Frontal cortex (tissue), 4 donors: ENCODE data around the gene KRTAP27-1. TPM values are rescaled to one million over a fixed set of nuclear protein-coding genes. Genes with fewer than 3 reads are reported as not detected.

ENCODE experiments used
- DNase-seq, 2 donors: peaks; one replicate each; pipeline ENCODE4 v3.0.0; 2012; ENCODE audit warnings: low spot score in 2 of 2
- FAIRE-seq: peaks from 2 replicates; lab custom pipeline; 2012; peaks lifted over from hg19 to GRCh38; lab: Jason Lieb, UNC
- total RNA-seq: library from RNA; depleted of rRNA; stranded (reverse); fragments of >200 nt; gene quantifications from one replicate; pipeline ENCODE4 v1.2.3, GENCODE V29; 2014
- donor health status: control.
- donor health status: control.
- donor health status: control.

Gene KRTAP27-1, protein sequence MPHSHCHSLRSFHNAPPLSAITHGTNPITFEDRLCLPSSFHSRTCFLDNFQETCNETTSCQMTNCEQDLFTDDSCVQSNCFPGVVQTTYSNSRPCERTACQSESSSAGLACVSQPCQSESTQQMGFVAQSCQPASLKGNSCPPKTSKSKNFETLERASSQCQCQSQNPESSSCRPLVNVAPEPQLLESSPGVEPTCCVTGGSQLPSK
- not detected for total RNA-seq

DNA sequence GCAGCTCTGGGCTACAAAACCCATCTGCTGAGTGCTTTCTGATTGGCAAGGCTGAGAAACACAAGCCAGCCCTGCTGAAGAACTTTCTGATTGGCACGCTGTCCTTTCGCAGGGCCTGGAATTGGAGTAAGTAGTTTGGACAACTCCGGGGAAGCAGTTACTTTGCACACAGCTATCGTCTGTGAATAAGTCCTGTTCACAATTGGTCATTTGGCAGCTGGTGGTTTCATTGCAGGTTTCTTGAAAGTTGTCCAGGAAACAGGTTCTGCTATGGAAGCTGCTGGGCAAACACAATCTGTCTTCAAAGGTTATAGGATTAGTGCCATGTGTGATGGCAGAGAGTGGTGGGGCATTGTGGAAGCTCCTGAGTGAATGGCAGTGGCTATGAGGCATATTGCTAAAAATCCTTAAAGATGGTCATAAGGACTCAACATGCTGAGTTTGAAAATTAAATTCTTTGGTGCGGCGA lies at the start of gene KRTAP27-1:
Gene KRTAP27-1, minus strand, starts transcription at position 419 of the 469 bp plus-strand sequence. Its CDS starts 26 bp downstream, at position 393.
- DNase-seq = no peak

DNA sequence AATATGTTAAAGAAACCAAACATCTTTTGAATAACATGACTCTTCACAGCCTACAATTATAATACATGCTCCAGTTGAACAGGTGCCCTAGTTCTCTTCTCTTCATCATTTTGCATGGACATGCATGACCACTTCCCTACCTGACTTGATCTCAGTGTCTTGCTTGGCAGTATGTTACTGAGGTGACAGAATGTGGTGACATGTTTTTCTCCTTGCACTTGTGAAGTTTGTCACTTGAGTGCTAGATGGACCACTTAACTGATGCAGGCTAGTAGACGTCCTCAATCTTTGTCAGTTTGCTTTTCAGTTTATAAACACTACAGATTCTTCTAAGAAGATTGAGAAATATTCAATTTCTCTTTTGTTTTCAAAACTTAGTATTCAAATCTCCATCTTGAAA lies 44.7 kb upstream of the KRTAP27-1 start:
- FAIRE-seq = no peak
- no peak for DNase-seq

More for the DNA sequence above, at the start of gene KRTAP27-1:
- FAIRE-seq = no peak

DNA sequence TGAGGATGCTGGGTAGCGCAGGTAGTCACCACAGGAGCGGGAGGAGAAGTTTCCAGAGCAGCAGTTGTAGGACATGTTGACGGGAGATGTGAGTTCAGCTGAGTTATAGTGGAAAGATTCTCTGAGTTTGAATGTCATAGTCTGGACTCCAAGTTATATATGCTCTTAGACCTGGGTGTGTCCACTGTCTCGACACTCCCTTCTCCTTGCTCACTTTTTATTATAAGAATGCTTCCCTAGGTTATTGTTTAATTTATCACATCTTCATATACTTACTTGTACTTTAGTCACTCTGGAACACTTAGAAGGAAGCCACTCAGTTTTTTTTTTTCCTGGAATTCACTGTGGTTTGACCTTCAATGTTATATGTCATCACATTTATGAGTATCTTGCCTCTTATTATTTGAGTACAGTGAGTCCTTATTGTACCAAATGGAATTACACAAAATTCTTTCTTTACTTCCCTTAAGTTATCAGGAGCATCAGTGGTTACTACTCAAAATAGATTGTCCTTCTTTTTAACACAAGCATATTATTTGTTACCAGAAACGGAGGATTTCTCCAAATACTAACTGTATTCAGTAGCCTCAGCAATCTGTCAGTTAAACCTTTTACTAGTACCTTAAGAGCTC lies 34.8 kb upstream of the KRTAP27-1 start, which contains the start of gene KRTAP13-2:
Gene KRTAP13-2, minus strand, starts transcription at position 133 of the 632 bp plus-strand sequence. Its CDS starts 58 bp downstream, at position 75.
- FAIRE-seq (no peak), DNase-seq (no peak)

GRCh38 chr21:30355906-30356305 lies 18.4 kb upstream of the KRTAP27-1 start:
- DNase-seq = no peak
- no peak for FAIRE-seq

DNA sequence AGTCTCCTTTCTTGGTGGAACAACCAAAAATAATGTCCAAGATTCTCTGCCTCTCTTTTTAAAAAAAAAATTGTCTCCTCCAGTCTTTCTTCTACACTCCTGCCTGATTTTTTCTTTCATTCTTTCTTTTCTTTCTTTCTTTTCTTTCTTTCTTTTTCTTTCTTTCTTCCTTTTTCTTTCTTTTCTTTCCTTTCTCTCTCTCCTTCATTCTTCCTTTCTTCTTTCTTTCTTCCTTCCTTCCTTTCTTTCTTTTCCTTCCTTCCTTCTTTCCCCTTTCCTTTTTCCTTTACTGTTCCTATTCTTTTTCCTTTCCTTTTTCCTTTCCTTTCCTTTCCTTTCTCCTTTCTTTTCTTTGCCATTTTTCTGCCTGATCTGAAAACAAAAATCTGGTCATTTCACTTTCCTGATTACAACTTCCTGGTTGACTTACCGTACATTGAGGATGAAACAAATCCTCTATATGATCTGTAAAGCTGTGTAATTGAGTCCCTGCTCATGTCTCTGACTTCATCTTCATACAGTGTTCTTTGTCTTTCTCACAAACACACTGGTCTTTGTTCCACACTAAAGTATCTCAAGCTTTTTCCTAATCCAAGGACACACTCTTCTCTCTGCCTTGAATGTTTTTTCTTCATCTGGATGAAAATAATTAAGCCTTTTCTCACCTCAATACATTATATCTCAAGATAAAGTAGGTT lies 17.0 kb upstream of the KRTAP27-1 start:
- DNase-seq (no peak), FAIRE-seq (no peak)

GRCh38 chr21:30351534-30351933 lies 14.0 kb upstream of the KRTAP27-1 start:
- peak; percentile 64 for FAIRE-seq
- no peak for DNase-seq

GRCh38 chr21:30349572-30349971 lies 12.1 kb upstream of the KRTAP27-1 start:
- FAIRE-seq = no peak
- no peak for DNase-seq

- DNase-seq (no peak), FAIRE-seq (no peak)
These were observed 11.0 kb upstream of the KRTAP27-1 start, which contains the start of gene KRTAP23-1 for GRCh38 chr21:30348506-30348905. KRTAP23-1 (minus strand) TSS chr21:30348606; CDS start chr21:30348606, 0 bp downstream.

GRCh38 chr21:30345014-30345413 lies 7.5 kb upstream of the KRTAP27-1 start:
- DNase-seq = no peak
- no peak for FAIRE-seq

- peak in 1 of 2 donors; percentile 8 for DNase-seq
- no peak for FAIRE-seq
These were observed 3.5 kb upstream of the KRTAP27-1 start for GRCh38 chr21:30340714-30341573.

DNA sequence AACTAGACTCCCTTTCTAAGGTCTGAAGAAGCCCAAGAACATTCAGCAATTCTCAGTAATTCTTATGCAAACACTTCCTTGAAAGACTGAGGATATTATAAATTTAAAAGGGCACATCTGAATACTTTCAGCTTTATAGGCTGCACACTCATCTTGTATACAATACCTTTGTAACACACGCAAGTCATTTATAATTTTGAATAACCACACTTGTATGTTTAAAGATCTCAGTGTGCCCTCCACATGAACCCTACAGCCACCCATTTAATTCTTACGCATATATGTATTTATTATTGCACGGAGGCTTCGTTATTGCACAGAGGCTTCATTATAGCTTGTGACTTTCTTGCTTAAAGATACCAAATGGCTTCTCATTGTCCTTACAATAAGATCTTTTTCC lies 1.2 kb upstream of the KRTAP27-1 start:
- FAIRE-seq (no peak), DNase-seq (no peak)

- FAIRE-seq (no peak), DNase-seq (no peak)
These were observed 278 bp upstream of the KRTAP27-1 start for GRCh38 chr21:30337772-30338171.

DNA sequence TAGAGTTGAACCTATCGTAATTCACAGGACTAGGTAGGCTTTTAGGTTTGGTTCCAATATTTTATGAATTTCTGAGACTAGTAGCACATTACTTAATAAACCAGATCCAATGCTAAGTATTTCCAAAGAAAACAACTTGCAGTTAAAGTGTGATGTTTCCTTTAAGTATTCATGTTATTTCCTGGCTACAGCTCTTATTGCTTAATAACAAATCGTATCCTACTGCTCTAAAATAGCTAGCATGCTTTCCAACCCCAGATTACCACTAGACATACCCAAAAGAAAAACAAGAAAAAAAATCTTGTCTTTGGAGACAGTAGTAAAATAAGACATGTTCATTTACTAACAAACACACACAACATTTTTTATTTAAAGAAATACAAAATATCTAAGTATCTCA lies 898 bp downstream of the KRTAP27-1 start:
- no peak for FAIRE-seq
- DNase-seq = no peak

DNA sequence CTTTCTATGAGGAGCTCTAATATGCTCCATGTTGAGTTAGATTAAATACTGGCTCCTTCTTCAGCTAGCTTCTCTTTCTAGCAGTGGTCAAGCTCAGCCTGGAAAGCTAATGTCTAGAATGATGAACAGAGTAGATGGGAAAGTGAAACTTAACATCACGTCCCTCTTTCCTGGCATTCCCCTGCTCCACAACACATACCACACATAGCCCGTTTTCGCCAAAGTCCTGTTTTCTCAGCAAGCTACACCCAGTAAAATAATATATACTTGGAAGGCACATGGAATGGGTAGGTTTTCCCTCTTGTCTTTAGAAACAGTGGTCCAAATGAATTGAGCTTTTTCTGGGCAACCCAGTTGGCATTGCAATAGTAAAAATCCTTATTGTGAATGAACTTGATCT lies 3.8 kb downstream of the KRTAP27-1 start:
- DNase-seq (no peak), FAIRE-seq (no peak)

- no peak for FAIRE-seq
- no peak for DNase-seq
These were observed 4.8 kb downstream of the KRTAP27-1 start for GRCh38 chr21:30332681-30333080.

DNA sequence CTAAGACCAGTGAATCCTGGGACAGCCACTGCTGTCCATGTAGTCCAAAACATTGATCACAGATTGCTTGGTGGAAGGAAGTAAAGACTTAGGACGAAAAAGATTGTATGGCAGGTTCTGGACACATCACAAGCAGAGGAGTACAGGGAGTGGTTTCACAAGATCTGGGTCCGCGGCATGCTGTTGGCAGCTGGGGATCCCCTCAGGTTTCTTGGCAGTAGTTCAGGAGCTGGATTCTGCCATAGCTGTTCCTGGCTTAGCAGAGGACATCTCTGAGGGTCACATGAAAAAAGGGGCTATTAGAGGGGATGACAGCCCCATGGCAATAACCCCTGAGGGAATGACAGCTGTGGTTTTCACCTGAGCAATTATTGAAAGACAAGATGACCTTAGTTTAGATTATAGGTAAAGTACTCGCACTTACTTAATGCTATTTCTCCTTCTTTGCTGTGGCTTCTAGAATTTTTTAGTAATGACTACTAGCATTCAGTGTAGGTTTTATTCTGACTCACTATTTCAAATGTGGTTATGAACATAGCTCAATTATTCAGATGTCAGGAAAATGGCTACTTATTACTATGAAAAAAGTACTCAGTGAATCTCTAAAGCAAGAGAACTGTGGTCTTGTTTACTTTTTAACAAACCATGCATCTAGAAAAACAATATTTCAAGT lies 8.2 kb downstream of the KRTAP27-1 start:
- no peak for FAIRE-seq
- DNase-seq = no peak

DNA sequence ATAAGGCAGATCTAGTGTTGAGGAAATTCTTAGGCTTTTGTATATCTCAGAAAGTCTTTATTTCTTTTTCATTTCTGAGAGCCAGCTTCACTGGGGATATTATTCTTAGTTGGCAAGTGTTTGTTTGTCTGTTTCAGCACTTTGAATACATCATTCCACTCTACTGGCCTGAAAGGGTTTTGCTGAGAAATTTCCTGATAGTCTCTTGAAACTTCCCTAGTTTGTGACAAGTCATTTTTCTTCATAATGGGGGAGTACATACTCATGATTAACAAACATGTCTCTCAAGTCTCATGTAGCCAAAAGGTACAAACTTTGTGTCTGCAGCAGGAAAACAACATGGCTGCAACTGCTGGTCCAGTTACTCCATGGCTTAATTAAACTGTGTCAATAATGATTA lies 11.1 kb downstream of the KRTAP27-1 start:
- DNase-seq (no peak), FAIRE-seq (no peak)

GRCh38 chr21:30320215-30320614 lies 17.3 kb downstream of the KRTAP27-1 start, which contains the start of gene KRTAP26-1:
KRTAP26-1 (minus strand) TSS chr21:30320315; CDS start chr21:30320035, 280 bp downstream.
- FAIRE-seq = no peak
- DNase-seq = no peak

DNA sequence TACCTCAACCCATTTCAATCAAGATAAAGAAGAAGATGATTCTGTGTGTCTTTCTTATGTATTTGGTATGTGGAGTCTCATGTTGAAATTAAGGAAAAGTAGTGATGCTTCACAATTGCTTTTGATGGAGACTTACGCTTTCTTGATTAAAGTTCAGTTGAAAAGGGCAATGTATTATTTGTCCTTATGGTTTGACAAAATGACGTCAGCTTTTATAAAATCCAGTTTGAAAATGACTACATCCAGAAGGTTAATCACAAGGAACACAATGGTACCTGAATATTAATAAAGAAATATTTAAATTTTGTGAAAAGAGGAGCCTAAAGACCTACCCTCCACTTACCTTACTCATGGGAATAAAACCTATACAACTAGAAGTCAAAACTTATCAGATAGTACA lies 21.8 kb downstream of the KRTAP27-1 start:
- no peak for FAIRE-seq
- DNase-seq = no peak
